ENCODE data around the gene HSD17B8. TPM values are rescaled to one million over a fixed set of nuclear protein-coding genes. Genes with fewer than 3 reads are reported as not detected.
A peak's percentile ranks its signal among the peaks of the same experiment; 100 is the strongest.

HSD17B8 gene
- total and polyA plus RNA-seq, 10 donors = 8.7 to 24.1 (median 16.1) TPM

- intact Hi-C loops (cut with DNase I; ENCODE audit: low total_unique reads) = no loop called here
- WGBS, 5 donors = 62 to 73% (median 68%) methylated on average over 8 of the region's 8 CpGs
- Histone ChIP-seq H3K9me3 (no peaks in the 10 kb centered on the region), H3K36me3 (no peaks in the 10 kb centered on the region), H3K4me3 (no peak overlapping the region), H3K27me3 (replicated peaks in 1 of 7) (peaks cover 0 to 6% (median 0%) of the 10 kb centered on the region in 7 donors), H3K27ac (no peak overlapping the region), H3K4me1 (no peaks in the 10 kb centered on the region)
- DNase-seq = peak; percentile 36
- TF ChIP-seq CTCF (IDR thresholded peaks at IDR 0.05 in 8 of 11, conservative IDR thresholded peaks at IDR 0.05 in 3 of 11) = no peak
- no peak for TF ChIP-seq POLR2AphosphoS5 (IDR thresholded peaks at IDR 0.05)
- no peak for TF ChIP-seq POLR2A (IDR thresholded peaks at IDR 0.05)
Measured at GRCh38 chr6:33171880-33172687, 32.4 kb upstream of the HSD17B8 start.

GRCh38 chr6:33172688-33173534, 31.5 kb upstream of the HSD17B8 start:
- Histone ChIP-seq H3K9me3 (no peaks in the 10 kb centered on the region), H3K4me1 (no peaks in the 10 kb centered on the region), H3K36me3 (no peaks in the 10 kb centered on the region), H3K4me3 (no peak overlapping the region), H3K27ac (no peak overlapping the region), H3K27me3 (replicated peaks in 1 of 7) (peaks cover 0 to 6% (median 0%) of the 10 kb centered on the region in 7 donors)
- TF ChIP-seq POLR2A (IDR thresholded peaks at IDR 0.05) = no peak
- TF ChIP-seq POLR2AphosphoS5 (IDR thresholded peaks at IDR 0.05) = no peak
- TF ChIP-seq CTCF (IDR thresholded peaks at IDR 0.05 in 8 of 11, conservative IDR thresholded peaks at IDR 0.05 in 3 of 11) = peak in 9 of 11 experiments; percentile 23 to 58 (median 44)
- 59 to 70% (median 66%) methylated on average over 14 to 16 of the region's 16 CpGs for WGBS, 5 donors
- intact Hi-C loops (cut with DNase I; ENCODE audit: low total_unique reads) = no loop called here
- peak; percentile 47 for DNase-seq

GRCh38 chr6:33173535-33174180, 30.8 kb upstream of the HSD17B8 start:
- Histone ChIP-seq H3K9me3 (no peaks in the 10 kb centered on the region), H3K27ac (no peak overlapping the region), H3K4me1 (no peaks in the 10 kb centered on the region), H3K27me3 (replicated peaks in 1 of 7) (peaks cover 0 to 6% (median 0%) of the 10 kb centered on the region in 7 donors), H3K36me3 (no peaks in the 10 kb centered on the region), H3K4me3 (no peak overlapping the region)
- 45 to 60% (median 54%) methylated on average over 10 to 11 of the region's 11 CpGs for WGBS, 5 donors
- intact Hi-C loops (cut with DNase I; ENCODE audit: low total_unique reads) = no loop called here
- TF ChIP-seq CTCF (IDR thresholded peaks at IDR 0.05 in 8 of 11, conservative IDR thresholded peaks at IDR 0.05 in 3 of 11) (no peak), POLR2A (IDR thresholded peaks at IDR 0.05) (no peak), POLR2AphosphoS5 (IDR thresholded peaks at IDR 0.05) (no peak)
- peak; percentile 40 for DNase-seq

Data from spleen (tissue), 11 donors.